ENCODE measurements around the gene PPT1. TPM values are rescaled to one million over a fixed set of nuclear protein-coding genes. Genes with fewer than 3 reads are reported as not detected.

Gene PPT1
- total and polyA plus RNA-seq, 2 of the 13 experiments (the other 11 are each of a cell fraction or from before 2014, with no cell fraction given) = 129 TPM

GRCh38 chr1:40036574-40036973, 60.5 kb downstream of the PPT1 start:
- no peak overlapping the region for H3K4me3 ChIP-seq (replicated peaks in 1 of 3; ENCODE audit: insufficient read depth in 1 of 3, low read depth in 2 of 3, low read length in 3 of 3)
- peaks cover 10% of the 10 kb centered on the region for H3K4me1 ChIP-seq (ENCODE audit: insufficient read depth, low read length)
- H3K79me2 ChIP-seq (ENCODE audit: insufficient read depth, low read length) = peaks cover 10% of the 10 kb centered on the region
- no peak for ATAC-seq
- H4K20me1 ChIP-seq (ENCODE audit: insufficient read depth, low read length) = no peaks in the 10 kb centered on the region
- intact Hi-C loops (cut with micrococcal nuclease; ENCODE audit: unreplicated experiment) = loop anchor here (5.0 to 10.0 kb wide), 3 partner anchors 122 to 879 kb away; no protein-coding TSS in a partner anchor
- H3K9ac ChIP-seq (ENCODE audit: insufficient read depth, low read depth, low read length) = no peak overlapping the region
- no peak overlapping the region for H2AFZ ChIP-seq (ENCODE audit: low read length)
- H3K27me3 ChIP-seq (ENCODE audit: control insufficient read depth in 1 of 2, insufficient read depth in 2 of 2, low read length in 2 of 2) = no peaks in the 10 kb centered on the region; a peak in 1 of 5 replicates
- CTCF ChIA-PET (ENCODE audit: low intra/inter-chr PET ratio, low total read pairs) = no interaction called here
- POLR2A ChIA-PET = no interaction called here
- no peaks in the 10 kb centered on the region for H3K9me3 ChIP-seq (ENCODE audit: low read length)
- no TSS peak for BruUV-seq (replicated peaks)
- TF ChIP-seq ZKSCAN8 (CRISPR knock-in tag; IDR thresholded peaks at IDR 0.05; ENCODE audit: borderline replicate concordance) = no peak
- TF ChIP-seq MLLT10 (CRISPR knock-in tag; IDR thresholded peaks at IDR 0.05) = no peak
- TF ChIP-seq, protein P1, sequence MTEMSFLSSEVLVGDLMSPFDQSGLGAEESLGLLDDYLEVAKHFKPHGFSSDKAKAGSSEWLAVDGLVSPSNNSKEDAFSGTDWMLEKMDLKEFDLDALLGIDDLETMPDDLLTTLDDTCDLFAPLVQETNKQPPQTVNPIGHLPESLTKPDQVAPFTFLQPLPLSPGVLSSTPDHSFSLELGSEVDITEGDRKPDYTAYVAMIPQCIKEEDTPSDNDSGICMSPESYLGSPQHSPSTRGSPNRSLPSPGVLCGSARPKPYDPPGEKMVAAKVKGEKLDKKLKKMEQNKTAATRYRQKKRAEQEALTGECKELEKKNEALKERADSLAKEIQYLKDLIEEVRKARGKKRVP (CRISPR knock-in tag; IDR thresholded peaks at IDR 0.05) = no peak
- no peak for TF ChIP-seq ELF1 (CRISPR knock-in tag; IDR thresholded peaks at IDR 0.05)
- no peak for TF ChIP-seq SOX5 (CRISPR knock-in tag; IDR thresholded peaks at IDR 0.05; ENCODE audit: borderline replicate concordance)
- no peak for TF ChIP-seq ZNF296 (CRISPR knock-in tag; conservative IDR thresholded peaks at IDR 0.05)
- TF ChIP-seq SNAPC5 (CRISPR knock-in tag; IDR thresholded peaks at IDR 0.05; ENCODE audit: borderline replicate concordance) = no peak
- TF ChIP-seq EHMT2 (IDR thresholded peaks at IDR 0.05; ENCODE audit: borderline replicate concordance, low read depth, low read length) = no peak
- TF ChIP-seq ZNF776 (CRISPR knock-in tag; IDR thresholded peaks at IDR 0.05) = no peak
- no peak overlapping the region for H3K4me2 ChIP-seq (ENCODE audit: low read depth, low read length)
- FAIRE-seq = no peak
- no peak overlapping the region for H3K27ac ChIP-seq (ENCODE audit: extremely low read length, insufficient read depth, low read length)
- H3K36me3 ChIP-seq (replicated peaks in 1 of 2; ENCODE audit: control insufficient read depth in 1 of 2, insufficient read depth in 2 of 2, low read length in 2 of 2) = no peaks in the 10 kb centered on the region
- DNase-seq (ENCODE audit: low spot score) = no peak
- 41% methylated on average over 4 of the region's 4 CpGs for WGBS (ENCODE audit: low lambda C conversion rate)
- in situ Hi-C loops (cut with HindIII; ENCODE audit: extremely low pct_ligation_motif_present, low pct_unique_long_range_greater_than_20kb) = loop anchor here (10.0 kb wide), 1 partner anchor 112 kb away; no protein-coding TSS in a partner anchor
